Astrocyte of the cerebellum (primary cell): ENCODE data around the gene HOXA6.

Source experiments
- DNase-seq: peaks from one replicate; pipeline ENCODE4 v3.0.0-alpha.2; 2011; ENCODE audit warnings: low read depth
- H3K4me3 ChIP-seq: 2 replicates; pipeline ENCODE4 v1.5.1; 2011; ENCODE audit warnings: mild to moderate bottlenecking, low read depth, low read length, moderate library complexity
- in situ Hi-C: cut with HindIII; loops from 2 replicates; pipeline ENCODE4 v1.10.0; 2017; ENCODE audit warnings: low sequenced_read_pairs
- TF ChIP-seq, protein P1 (sequence below): IDR thresholded peaks from 2 replicates; pipeline ENCODE4 v1.5.1; 2012; ENCODE audit warnings: low read length, low read depth, moderate library complexity, mild to moderate bottlenecking; ENCODE audit errors: missing control alignments

Gene HOXA6

DNA sequence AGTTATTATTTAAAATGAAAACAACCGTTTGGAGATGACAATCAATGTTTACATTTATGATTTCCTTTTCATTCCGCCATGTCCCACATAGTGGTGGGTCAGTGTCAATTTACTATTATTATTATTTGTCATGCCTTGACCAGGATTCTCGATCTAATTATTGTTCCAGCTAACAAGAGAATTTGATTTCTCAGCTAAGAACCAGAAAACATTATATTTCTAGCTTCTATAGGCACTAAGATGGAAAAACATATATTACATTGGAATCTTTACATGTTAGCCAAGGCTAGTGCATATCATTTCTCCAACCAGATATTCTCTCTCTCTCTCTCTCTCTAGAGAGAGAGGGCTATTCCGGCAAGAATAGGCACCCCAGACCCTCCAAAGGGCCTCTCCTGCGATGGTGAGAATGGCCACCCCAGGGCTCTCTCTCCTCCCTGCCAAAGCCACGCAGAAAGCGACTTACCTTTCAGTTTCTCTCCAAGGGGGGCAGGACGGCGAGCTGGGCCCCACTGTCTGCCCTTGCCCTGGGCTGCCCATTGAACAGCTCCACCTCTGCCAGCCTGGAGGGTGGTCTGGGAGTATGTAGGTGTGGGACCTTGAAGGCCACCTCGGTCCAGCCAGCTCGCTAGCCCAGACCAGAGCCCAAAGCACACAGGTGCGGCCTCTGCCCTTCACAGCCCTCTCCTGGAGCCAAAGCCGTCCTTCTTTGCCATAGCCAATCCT lies 2.4 kb upstream of the HOXA6 start:
- in situ Hi-C loops = loop anchor here (25.0 kb wide), 1 partner anchor 988 kb away; the partner anchor contains the start of gene NFE2L3
- DNase-seq = no peak
- TF ChIP-seq, protein P1, sequence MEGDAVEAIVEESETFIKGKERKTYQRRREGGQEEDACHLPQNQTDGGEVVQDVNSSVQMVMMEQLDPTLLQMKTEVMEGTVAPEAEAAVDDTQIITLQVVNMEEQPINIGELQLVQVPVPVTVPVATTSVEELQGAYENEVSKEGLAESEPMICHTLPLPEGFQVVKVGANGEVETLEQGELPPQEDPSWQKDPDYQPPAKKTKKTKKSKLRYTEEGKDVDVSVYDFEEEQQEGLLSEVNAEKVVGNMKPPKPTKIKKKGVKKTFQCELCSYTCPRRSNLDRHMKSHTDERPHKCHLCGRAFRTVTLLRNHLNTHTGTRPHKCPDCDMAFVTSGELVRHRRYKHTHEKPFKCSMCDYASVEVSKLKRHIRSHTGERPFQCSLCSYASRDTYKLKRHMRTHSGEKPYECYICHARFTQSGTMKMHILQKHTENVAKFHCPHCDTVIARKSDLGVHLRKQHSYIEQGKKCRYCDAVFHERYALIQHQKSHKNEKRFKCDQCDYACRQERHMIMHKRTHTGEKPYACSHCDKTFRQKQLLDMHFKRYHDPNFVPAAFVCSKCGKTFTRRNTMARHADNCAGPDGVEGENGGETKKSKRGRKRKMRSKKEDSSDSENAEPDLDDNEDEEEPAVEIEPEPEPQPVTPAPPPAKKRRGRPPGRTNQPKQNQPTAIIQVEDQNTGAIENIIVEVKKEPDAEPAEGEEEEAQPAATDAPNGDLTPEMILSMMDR = no peak
- H3K4me3 ChIP-seq = no peak overlapping the region

DNA sequence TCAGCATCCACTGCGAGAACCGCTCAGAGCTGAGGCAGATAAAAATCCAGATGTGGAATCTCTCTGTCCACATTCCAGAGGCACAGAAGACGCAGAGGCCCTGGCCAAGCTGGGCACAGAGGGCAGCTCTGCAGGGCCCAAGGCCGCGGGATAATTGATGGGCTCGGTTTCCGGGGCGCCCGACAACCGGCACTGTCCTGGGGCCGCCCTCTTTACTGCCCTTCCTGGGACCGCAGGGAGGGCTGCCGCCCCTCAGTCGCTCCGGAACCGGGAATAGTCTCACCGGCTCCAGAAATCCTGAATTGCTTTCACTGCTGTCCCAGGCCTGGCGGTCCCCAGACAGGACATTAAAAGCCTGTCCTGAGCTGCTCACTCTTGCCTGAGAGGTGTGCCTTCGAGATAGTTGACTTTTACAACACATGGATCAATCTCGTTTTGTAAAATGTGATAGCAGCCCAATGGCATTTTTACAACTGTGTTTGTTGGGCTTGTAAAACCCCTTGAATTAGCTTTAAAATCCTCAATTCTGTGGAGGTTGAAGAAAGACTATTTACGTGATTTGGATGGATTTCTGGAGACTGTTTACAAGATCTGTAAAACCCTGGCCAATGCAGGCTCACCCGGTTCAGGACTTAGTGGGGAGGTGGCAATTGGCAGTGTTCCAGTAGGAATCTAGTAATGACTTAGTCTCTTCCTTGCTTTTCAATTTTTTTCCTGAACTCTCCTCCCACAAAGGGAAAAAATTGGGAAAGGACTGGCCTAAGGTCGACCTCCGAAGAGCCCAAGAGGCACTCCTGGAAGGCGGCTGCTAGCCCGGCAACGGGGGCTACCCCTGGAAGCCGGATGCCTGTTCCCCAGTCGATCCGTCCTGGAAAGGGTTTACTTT lies 1.4 kb upstream of the HOXA6 start:
- no peak for DNase-seq
- in situ Hi-C loops = no loop called here
- no peak overlapping the region for H3K4me3 ChIP-seq
- TF ChIP-seq, protein P1 = no peak

DNA sequence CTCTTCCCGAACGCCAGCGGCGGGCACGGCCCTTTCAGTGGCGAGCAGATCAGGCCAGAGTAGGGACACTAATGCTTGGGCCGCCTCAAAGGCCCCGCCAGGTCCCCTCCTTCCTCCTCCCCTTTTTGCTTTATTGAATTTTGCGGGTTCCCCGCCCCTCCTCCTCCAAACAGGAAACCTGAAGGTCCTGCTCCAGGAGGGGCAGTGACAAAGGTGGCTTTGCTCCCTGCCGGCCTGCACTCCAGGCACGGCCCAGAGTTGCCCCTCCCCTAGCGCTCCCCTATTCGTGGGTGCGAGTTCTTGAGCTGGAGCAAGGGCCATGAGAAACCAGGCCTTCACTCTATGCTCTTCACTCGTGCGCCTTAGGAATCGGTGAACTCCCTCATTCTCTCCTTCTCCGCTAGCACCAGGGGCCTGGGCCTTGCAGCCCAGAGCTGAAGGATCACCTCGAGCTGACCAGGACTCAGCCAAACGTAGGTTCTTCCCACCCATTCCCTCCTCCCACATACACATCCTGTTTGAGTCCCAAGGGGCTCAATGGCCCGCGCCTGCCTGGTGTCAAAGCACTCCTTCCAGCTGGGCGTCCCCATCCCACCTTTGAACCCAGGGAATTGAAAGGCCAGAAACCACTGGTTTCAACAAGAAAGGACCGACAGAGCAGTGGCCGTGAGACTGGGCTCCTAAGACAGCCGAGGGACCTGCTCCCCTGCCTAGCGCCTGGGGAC lies 619 bp upstream of the HOXA6 start:
- no peak for DNase-seq
- TF ChIP-seq, protein P1 = no peak
- in situ Hi-C loops = no loop called here
- H3K4me3 ChIP-seq = no peak overlapping the region

DNA sequence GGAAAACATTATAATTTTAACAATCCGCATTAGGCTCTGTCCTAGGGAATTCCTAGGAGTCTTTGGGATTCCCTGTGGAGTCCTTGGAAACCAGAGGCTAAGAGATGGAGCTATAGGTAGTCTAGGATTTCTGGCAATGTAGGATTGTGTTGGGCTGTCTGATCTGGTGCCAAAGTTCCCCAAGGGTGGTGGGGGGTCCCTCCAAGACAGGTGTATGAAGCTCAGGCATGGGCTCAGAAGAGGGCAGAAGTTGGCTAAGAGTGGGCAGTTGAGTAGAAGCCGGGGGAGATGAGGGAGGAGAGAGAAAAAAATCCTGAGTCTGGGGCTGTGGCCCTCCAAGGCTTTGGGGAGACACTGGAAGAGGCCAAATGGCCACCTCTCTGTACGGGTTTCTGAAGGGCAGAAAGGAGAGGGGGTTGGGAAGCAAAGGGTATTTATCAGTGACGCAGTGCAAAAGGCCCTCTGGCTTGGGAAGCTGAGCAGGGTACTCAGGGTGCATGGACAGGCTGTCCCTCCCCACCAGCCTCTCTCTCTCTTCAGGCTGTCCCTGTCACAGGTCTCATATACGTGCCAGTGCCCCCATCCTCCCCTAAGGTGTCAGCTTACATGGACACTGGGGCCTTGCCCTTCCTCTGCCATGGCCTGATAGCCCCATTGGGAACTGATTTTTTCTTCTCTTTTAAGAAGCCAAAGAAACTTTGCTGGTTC lies 929 bp downstream of the HOXA6 start:
- in situ Hi-C loops = no loop called here
- TF ChIP-seq, protein P1 = no peak
- no peak for DNase-seq
- H3K4me3 ChIP-seq = no peak overlapping the region

- TF ChIP-seq, protein P1 = no peak
- no peak overlapping the region for H3K4me3 ChIP-seq
- no peak for DNase-seq
- in situ Hi-C loops = no loop called here
These were observed 1.6 kb downstream of the HOXA6 start for GRCh38 chr7:27145914-27146412.
